Measurements from ENCODE around the gene FOXO3B. TPM values are rescaled to one million over a fixed set of nuclear protein-coding genes. Genes with fewer than 3 reads are reported as not detected.
"Not testable (repeated sequence)": the region's sequence is repeated elsewhere in the genome, so short reads cannot be mapped to it uniquely, and the experiment has no call there.

Gene FOXO3B
- total RNA-seq, 6 donors from 2014 or later: 1.2 to 4.6 (median 3.2) TPM

GRCh38 chr17:18643124-18643523, 39.0 kb downstream of the FOXO3B start:
- H3K4me1 ChIP-seq; DNase-seq; ATAC-seq (ENCODE audit: low FRiP score in 2 of 2); H3K9me3 ChIP-seq; H3K27ac ChIP-seq; H3K36me3 ChIP-seq; H3K27me3 ChIP-seq; H3K4me3 ChIP-seq: not testable (repeated sequence)
- WGBS, 2 donors: 77% methylated on average over 6 of the region's 6 CpGs; no CpG with 5 or more reads in 1 of the 2 donors

- not testable (repeated sequence) for H3K4me3 ChIP-seq; H3K4me1 ChIP-seq; H3K27ac ChIP-seq; ATAC-seq (ENCODE audit: low FRiP score in 2 of 2); H3K27me3 ChIP-seq; H3K36me3 ChIP-seq; H3K9me3 ChIP-seq
- DNase-seq: peak in 1 of 2 donors; percentile 53
- WGBS, 2 donors: 85 to 98% methylated on average over 8 to 9 of the region's 13 CpGs
Measured at GRCh38 chr17:18638357-18638756, 43.8 kb downstream of the FOXO3B start.

- DNase-seq; H3K27ac ChIP-seq; H3K27me3 ChIP-seq; H3K36me3 ChIP-seq; ATAC-seq (ENCODE audit: low FRiP score in 2 of 2); H3K9me3 ChIP-seq; H3K4me1 ChIP-seq; H3K4me3 ChIP-seq: not testable (repeated sequence)
- 60 to 72% methylated on average over 7 of the region's 7 CpGs for WGBS, 2 donors
Measured at GRCh38 chr17:18636237-18636636, 45.9 kb downstream of the FOXO3B start.

- H3K9me3 ChIP-seq; H3K27me3 ChIP-seq; ATAC-seq (ENCODE audit: low FRiP score in 2 of 2); H3K4me1 ChIP-seq; DNase-seq; H3K27ac ChIP-seq; H3K4me3 ChIP-seq; H3K36me3 ChIP-seq: not testable (repeated sequence)
- WGBS, 2 donors: 66% methylated on average over 7 of the region's 7 CpGs; no CpG with 5 or more reads in 1 of the 2 donors
Measured at GRCh38 chr17:18635773-18636172, 46.3 kb downstream of the FOXO3B start.

GRCh38 chr17:18634550-18635263, 47.4 kb downstream of the FOXO3B start:
- DNase-seq: peak in 1 of 2 donors; percentile 82
- H3K4me3 ChIP-seq: peak overlapping the region in 2 of 4 donors; percentile 9 to 19
- WGBS, 2 donors: 10 to 12% methylated on average over 17 to 35 of the region's 56 CpGs
- H3K9me3 ChIP-seq, H3K27ac ChIP-seq, H3K27me3 ChIP-seq, H3K4me1 ChIP-seq, H3K36me3 ChIP-seq: not testable (repeated sequence)
- ATAC-seq (ENCODE audit: low FRiP score in 2 of 2): peak in 1 of 2 donors; percentile 37

Small RNAs within 50 kb of the gene (small RNA-seq; reads per million reads assigned to genes)
- 0 reads per million in 4 donors for gene AC026271.2
- gene AC026271.4: 0 reads per million in 4 donors

Other genes starting within 250 kb of the FOXO3B start
- gene LGALS9C, start 205.5 kb downstream of the FOXO3B start, total RNA-seq: 1 to 10 TPM in 1 of 6 donors, under 1 TPM in 2, not detected in 3; 0.22 to 1.0 (median 0.34) TPM
- gene TBC1D28, start 37.9 kb downstream of the FOXO3B start, total RNA-seq: not detected
- gene FBXW10, start 61.7 kb upstream of the FOXO3B start, total RNA-seq: 1 to 10 TPM in 1 of 6 donors, under 1 TPM in 3, not detected in 2; 0.15 to 2.7 (median 0.47) TPM
- gene TVP23B, start 98.9 kb upstream of the FOXO3B start, total RNA-seq: 10 to 100 TPM; 14.7 to 71.1 (median 34.9) TPM
- 10 to 100 TPM; 16.6 to 39.8 (median 29.2) TPM for gene PRPSAP2, start 175.8 kb upstream of the FOXO3B start, total RNA-seq